IPS-15b (cell line): Measurements from ENCODE around the gene IL17RD.

Experiments used
- H3K27me3 ChIP-seq: one replicate; pipeline ENCODE4 v1.6.1; 2013; ENCODE audit warnings: low read length; ENCODE audit not compliant: control insufficient read depth, insufficient read depth
- H3K36me3 ChIP-seq: one replicate; pipeline ENCODE4 v1.6.1; 2013; ENCODE audit warnings: low read length; ENCODE audit not compliant: control insufficient read depth, insufficient read depth
- H3K4me1 ChIP-seq: one replicate; pipeline ENCODE4 v1.6.1; 2013; ENCODE audit warnings: mild to moderate bottlenecking, low read length; ENCODE audit not compliant: control insufficient read depth, insufficient read depth
- H3K4me3 ChIP-seq: one replicate; pipeline ENCODE4 v1.5.1; 2013; ENCODE audit warnings: low read depth, low read length
- H3K9ac ChIP-seq: one replicate; pipeline ENCODE4 v1.6.1; 2013; ENCODE audit warnings: low read depth, mild to moderate bottlenecking, low read length
- H3K9me3 ChIP-seq: one replicate; pipeline ENCODE4 v1.6.1; 2013; ENCODE audit warnings: mild to moderate bottlenecking, low read length; ENCODE audit not compliant: control insufficient read depth, insufficient read depth

The IL17RD gene

DNA sequence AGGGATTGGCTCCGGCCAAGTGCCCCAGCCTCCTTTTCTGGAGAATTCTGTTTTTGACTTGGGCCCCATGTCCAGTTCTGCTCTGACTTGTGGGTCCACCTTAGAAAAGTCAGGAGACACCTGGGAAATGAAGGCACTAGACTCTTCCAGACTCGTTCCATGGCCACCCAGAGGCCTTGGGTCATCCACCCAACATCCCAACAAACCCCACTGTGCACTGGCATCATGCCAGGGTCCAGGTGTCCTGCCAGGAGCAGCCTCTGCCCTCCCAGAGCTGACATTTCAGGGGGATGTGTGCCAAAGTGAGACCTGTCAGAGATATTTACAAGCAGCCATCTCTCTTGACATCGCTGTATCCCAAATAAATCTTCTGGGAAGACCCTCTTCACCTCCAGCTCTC is 91.5 kb downstream of the IL17RD start:
- H3K36me3 ChIP-seq, result no peaks in the 10 kb centered on the region
- H3K9ac ChIP-seq, result no peak overlapping the region
- no peaks in the 10 kb centered on the region for H3K4me1 ChIP-seq
- H3K4me3 ChIP-seq, result no peak overlapping the region
- H3K27me3 ChIP-seq, result peaks cover 19% of the 10 kb centered on the region
- no peaks in the 10 kb centered on the region for H3K9me3 ChIP-seq

DNA sequence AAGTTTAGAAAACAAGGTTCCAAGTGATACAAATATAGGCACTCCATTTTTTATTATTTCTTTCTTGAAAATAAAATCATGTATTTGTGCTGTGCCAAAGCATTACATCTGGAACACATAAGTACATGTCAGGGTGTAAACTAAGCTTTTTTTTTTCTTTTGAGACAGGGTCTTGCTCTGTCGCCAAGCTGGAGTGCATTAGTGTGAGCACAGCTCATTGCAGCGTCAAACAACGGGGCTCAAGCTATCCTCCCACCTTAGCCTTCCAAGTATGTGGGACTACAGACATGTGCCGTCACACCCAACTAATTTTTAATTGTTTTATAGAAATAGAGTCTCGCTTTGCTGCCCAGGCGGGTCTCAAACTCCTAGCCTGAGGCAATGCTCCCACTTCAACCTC is 95.7 kb downstream of the IL17RD start:
- no peaks in the 10 kb centered on the region for H3K36me3 ChIP-seq
- no peaks in the 10 kb centered on the region for H3K27me3 ChIP-seq
- no peaks in the 10 kb centered on the region for H3K9me3 ChIP-seq
- H3K9ac ChIP-seq, result no peak overlapping the region
- H3K4me3 ChIP-seq, result no peak overlapping the region
- H3K4me1 ChIP-seq, result peaks cover 3% of the 10 kb centered on the region

DNA sequence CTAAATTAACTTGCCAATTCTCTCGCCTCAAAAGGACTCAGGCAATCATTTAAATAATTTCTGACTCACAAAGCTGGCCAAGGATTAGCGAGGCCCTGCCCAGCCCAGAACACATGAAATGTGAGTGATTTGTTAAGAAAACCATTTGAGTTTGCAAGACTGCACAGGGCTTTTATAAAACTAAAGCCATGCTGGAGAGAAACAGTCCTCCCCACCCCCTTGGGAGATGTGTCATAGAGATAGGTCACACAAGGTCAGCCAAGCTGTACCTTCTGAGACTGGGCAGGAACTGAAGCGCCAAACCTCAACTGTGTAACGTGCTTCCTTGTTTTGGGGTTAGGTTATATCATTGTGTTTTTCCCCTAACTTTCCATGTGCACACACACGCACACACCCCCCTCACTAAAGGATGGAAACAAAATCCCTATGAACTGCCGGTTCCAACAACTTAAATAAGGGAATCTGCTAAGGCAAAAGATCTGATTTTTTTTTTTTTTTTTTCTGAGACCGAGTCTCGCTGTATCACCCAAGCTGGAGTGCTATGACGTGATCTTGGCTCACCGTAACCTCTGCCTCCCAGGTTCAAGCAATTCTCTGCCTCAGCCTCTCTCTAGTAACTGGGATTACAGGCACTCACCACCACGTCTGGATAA is 96.6 kb downstream of the IL17RD start:
- H3K36me3 ChIP-seq, result no peaks in the 10 kb centered on the region
- no peak overlapping the region for H3K9ac ChIP-seq
- H3K4me3 ChIP-seq, result no peak overlapping the region
- peaks cover 3% of the 10 kb centered on the region for H3K4me1 ChIP-seq
- H3K9me3 ChIP-seq, result no peaks in the 10 kb centered on the region
- no peaks in the 10 kb centered on the region for H3K27me3 ChIP-seq

DNA sequence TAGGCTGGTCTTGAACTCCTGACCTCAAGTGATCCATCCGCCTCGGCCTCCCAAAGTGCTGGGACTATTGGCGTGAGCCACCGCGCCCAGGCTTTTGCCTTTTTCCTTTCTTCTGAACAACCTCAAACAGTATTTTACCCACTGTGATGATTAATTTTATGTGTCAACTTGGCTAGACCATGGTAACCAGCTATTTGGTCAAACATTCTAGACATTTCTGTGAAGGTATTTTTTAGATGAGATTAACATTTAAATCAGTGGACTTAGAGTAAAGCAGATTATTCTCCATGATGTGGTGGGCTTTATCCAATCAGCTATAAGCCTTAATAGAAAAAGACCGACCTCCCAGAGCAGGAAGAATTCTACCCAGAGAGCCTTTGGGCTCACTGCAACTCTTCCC is 98.7 kb downstream of the IL17RD start:
- Histone ChIP-seq H3K27me3 (no peaks in the 10 kb centered on the region), H3K36me3 (no peaks in the 10 kb centered on the region), H3K4me3 (no peak overlapping the region), H3K4me1 (peaks cover 12% of the 10 kb centered on the region), H3K9ac (no peak overlapping the region), H3K9me3 (no peaks in the 10 kb centered on the region)

DNA sequence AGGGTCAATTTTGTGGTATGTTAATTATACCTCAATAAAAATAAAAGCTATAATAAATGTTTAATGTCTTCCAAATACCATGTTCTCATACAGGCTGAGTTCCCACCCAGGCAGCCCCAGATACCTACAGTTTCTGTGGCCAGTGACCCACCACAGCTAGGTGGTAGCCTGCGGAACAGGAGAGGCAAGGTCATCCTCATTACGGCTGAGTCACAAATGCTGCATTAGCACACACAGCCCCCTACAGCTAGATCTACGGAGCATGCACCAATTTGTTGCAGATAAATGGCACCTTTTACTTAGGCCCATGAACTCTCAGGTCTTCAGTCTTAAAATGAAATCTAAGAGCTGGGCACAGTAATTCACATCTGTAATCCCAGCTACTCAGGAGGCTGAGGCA is 99.6 kb downstream of the IL17RD start:
- Histone ChIP-seq H3K4me1 (peaks cover 15% of the 10 kb centered on the region), H3K27me3 (no peaks in the 10 kb centered on the region), H3K4me3 (no peak overlapping the region), H3K9ac (no peak overlapping the region), H3K9me3 (no peaks in the 10 kb centered on the region), H3K36me3 (no peaks in the 10 kb centered on the region)

DNA sequence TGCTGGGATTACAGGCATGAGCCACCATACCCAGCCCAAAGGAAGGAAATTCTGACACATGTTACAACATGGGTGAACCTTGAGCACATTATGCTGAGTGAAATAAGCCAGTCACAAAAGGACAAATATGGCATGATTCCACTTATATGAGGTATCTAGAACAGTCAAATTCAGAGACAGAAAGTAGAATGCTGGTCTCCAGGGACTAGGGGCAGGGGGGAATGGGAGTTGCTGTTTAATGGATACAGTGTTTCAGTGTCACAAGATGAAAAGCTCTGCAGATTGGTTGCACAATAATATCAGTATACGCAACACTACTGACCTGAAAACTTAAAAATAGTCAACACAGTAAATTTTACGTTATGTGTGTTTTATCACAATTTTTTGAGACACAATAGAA is 100.6 kb downstream of the IL17RD start:
- Histone ChIP-seq H3K9ac (no peak overlapping the region), H3K36me3 (no peaks in the 10 kb centered on the region), H3K27me3 (no peaks in the 10 kb centered on the region), H3K9me3 (no peaks in the 10 kb centered on the region), H3K4me3 (no peak overlapping the region), H3K4me1 (peaks cover 15% of the 10 kb centered on the region)

DNA sequence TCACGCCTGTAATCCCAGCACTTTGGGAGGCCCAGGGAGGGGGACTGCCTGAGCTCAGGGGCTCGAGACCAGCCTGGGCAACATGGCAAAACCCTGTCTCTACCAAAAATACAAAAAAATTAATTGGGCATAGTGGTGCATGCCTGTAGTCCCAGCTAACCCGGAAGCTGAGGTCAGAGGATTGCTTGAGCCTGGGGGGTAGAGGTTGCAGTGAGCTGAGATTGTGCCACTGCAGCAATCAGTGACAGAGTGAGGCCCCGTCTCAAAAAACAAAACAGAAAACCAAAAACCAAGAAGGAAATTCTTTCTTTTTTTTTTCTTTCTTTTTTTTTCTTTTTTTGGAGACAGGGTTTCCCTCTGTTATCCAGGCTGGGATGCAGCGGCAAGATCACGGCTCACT is 101.2 kb downstream of the IL17RD start:
- H3K4me3 ChIP-seq, result no peak overlapping the region
- peaks cover 15% of the 10 kb centered on the region for H3K4me1 ChIP-seq
- H3K27me3 ChIP-seq, result no peaks in the 10 kb centered on the region
- H3K9ac ChIP-seq, result no peak overlapping the region
- H3K9me3 ChIP-seq, result no peaks in the 10 kb centered on the region
- no peaks in the 10 kb centered on the region for H3K36me3 ChIP-seq

DNA sequence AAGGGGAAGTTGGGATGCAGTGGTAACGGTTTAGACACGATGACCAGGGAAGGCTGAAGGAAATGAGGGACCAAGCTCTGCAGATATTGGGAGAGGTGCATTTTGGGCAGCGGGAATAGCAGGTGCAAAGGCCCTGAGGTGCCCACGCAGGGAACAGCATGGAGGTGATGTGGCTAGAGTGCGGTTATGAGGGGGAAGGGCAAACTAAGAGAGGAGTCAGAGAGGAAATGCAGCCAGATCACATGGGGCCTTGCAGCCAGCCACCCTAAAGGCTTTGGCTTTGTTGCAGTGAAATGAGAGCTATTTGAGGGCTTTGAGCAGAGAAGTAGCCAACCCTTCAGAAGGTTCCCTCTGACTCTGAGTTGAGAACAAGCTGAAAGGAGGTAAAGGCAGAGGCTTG is 102.1 kb downstream of the IL17RD start:
- Histone ChIP-seq H3K4me3 (no peak overlapping the region), H3K9ac (no peak overlapping the region), H3K9me3 (no peaks in the 10 kb centered on the region), H3K4me1 (peaks cover 12% of the 10 kb centered on the region), H3K36me3 (no peaks in the 10 kb centered on the region), H3K27me3 (no peaks in the 10 kb centered on the region)

DNA sequence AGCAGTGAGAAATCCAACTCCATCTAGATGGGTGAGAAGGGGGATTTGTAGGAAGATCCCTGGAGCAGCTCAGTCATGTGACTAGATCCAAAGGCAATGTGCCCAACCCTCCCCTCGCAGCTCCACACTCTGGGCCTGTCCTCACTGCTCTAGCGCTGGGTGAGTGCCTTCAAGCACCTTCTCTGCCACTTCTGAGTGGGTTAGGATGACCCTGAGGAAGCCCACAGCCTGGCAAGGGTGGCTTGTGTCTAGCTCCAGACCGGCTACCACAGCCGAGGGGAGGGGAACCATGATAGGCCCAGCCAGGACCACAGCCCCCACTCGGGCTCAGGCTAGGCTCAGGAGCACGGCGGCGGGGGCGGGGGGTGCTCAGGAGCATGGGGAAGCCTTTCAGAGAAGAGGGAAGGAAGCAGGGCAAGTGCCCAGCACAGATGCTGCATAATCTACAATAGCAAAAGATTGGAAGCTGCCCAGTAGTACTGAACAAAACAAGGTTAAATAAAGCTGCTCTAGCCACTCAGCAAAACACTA is 103.0 kb downstream of the IL17RD start:
- H3K4me1 ChIP-seq, result peaks cover 12% of the 10 kb centered on the region
- no peaks in the 10 kb centered on the region for H3K9me3 ChIP-seq
- no peak overlapping the region for H3K4me3 ChIP-seq
- no peaks in the 10 kb centered on the region for H3K36me3 ChIP-seq
- no peaks in the 10 kb centered on the region for H3K27me3 ChIP-seq
- no peak overlapping the region for H3K9ac ChIP-seq

DNA sequence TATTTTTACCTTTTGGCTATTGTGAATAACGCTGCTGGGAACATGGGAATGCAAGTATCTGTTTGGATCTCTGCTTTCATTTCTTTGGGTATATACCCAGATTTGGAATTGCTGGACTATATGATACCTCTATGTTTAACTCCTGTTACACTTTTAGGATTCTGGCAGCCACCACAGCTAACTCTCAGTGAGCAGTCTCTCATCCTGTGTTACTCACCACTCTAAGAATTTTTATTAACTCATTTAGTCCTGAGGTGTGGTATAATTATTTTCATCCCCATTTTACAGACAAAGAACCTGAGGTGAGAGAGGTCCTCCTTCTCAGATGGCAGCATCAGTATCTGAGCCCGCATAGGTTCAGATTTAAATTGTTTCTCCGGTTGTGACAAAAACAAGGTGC is 103.6 kb downstream of the IL17RD start:
- Histone ChIP-seq H3K27me3 (no peaks in the 10 kb centered on the region), H3K9me3 (no peaks in the 10 kb centered on the region), H3K4me1 (peaks cover 12% of the 10 kb centered on the region), H3K9ac (no peak overlapping the region), H3K4me3 (no peak overlapping the region), H3K36me3 (no peaks in the 10 kb centered on the region)

DNA sequence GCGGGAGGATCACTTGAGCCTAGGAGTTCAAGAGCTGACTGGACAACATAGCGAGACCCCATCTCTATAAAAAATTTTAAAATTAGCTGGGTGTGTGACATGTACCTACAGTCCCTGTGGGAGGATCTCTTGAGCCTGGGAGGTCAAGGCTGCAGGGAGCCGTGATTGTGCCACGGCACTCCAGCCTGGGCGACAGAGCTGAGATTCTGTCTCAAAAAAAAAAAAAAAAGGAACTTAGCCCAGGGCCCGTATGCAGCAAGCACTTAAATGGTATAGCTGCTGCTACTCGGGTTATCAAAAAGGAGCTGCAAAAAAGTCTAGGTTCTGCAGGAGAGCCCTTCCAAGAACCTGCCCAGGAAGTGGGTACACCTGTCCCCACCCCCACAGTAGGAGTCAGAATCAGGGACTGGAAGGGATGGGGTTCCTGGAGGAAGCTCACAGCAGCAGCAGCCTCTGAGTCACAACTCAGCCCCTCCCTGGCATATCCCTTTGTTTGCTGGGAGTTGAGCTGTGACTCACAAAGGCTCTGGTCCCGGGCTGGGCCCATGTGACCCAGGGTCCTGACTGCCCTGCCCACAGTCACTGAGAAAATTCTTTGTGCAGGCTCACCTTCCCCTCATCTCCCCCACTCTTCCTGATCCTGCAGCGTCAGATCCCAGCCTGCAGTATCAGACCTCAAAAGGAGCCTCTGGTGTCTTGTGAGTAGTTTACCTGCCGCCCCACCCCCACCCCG is 104.9 kb downstream of the IL17RD start, which contains the start of gene SPATA12:
TSS of gene SPATA12 (plus strand) at position 576 of the 733 bp plus-strand sequence. CDS start 13,031 bp downstream, outside the sequence.
- H3K4me1 ChIP-seq, result peaks cover 12% of the 10 kb centered on the region
- H3K9ac ChIP-seq, result no peak within 1 kb of the TSS
- H3K4me3 ChIP-seq, result no peak within 1 kb of the TSS
- no peaks in the 10 kb centered on the region for H3K27me3 ChIP-seq
- no peaks in the 10 kb centered on the region for H3K9me3 ChIP-seq
- no peaks in the 10 kb centered on the region for H3K36me3 ChIP-seq

DNA sequence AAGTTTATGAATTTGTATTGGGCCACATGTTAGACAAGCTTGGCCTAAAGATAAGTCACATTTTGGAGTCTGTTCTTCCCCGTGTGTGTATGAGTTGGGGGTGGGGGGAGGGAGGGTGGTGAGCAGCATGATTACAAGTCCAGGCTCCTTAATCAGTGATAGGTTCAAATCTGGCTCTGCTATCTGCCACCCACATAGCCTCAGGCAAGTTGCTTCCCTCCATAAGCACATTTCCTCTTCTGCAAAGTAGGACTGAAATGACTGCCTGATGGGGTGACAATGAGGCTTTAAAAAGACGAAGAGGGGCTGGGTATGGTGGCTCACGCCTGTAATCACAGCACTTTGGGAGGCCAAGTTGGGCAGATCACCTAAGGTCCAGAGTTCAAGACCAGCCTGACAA is 105.7 kb downstream of the IL17RD start:
- Histone ChIP-seq H3K9me3 (no peaks in the 10 kb centered on the region), H3K4me1 (peaks cover 12% of the 10 kb centered on the region), H3K36me3 (no peaks in the 10 kb centered on the region), H3K4me3 (no peak overlapping the region), H3K9ac (no peak overlapping the region), H3K27me3 (no peaks in the 10 kb centered on the region)
